Measurements from ENCODE around the gene OTUD5.

- TF ChIP-seq EZH2 (optimal IDR thresholded peaks at IDR 0.05; ENCODE audit: low read depth, low read length) (no peak), CTCF (IDR thresholded peaks at IDR 0.05; ENCODE audit: low read length) (no peak)
Observed at GRCh38 chrX:48957827-48958634, 624 bp upstream of the OTUD5 start.

Measured in MM.1S (cell line).